Activated CD4-positive, alpha-beta T cell treated with anti-CD3 and anti-CD28 coated beads, Interleukin-2, amount 50 U/mL, for 4 hours (primary cell): Measurements from ENCODE around the gene CTRB1.

Experiments used
- DNase-seq, 2 experiments: peaks; one replicate each; pipeline ENCODE4 v3.0.0-alpha.2; 2020

Gene CTRB1

GRCh38 chr16:75218256-75219076 is at the start of gene CTRB1:
CTRB1 (plus strand) TSS chr16:75218988; CDS start chr16:75219008, 20 bp downstream.
- DNase-seq: no peak

- no peak for DNase-seq
Measured at GRCh38 chr16:75169899-75170405, 48.8 kb upstream of the CTRB1 start.

- no peak for DNase-seq
Measured at GRCh38 chr16:75172578-75172977, 46.2 kb upstream of the CTRB1 start.

GRCh38 chr16:75175074-75175473 is 43.7 kb upstream of the CTRB1 start:
- no peak for DNase-seq

GRCh38 chr16:75176926-75177325 is 41.9 kb upstream of the CTRB1 start:
- no peak for DNase-seq

GRCh38 chr16:75179208-75179607 is 39.6 kb upstream of the CTRB1 start:
- DNase-seq: no peak

- DNase-seq: no peak
Measured at GRCh38 chr16:75181630-75182029, 37.2 kb upstream of the CTRB1 start.

- DNase-seq: no peak
Measured at GRCh38 chr16:75188832-75189477, 29.8 kb upstream of the CTRB1 start.

- DNase-seq: no peak
Measured at GRCh38 chr16:75189638-75190245, 29.0 kb upstream of the CTRB1 start.

- DNase-seq: no peak
Measured at GRCh38 chr16:75192606-75193264, 26.1 kb upstream of the CTRB1 start.

- DNase-seq: no peak
Measured at GRCh38 chr16:75193265-75193650, 25.5 kb upstream of the CTRB1 start.

- no peak for DNase-seq
Measured at GRCh38 chr16:75193730-75194444, 24.9 kb upstream of the CTRB1 start.

GRCh38 chr16:75195811-75196790 is 22.7 kb upstream of the CTRB1 start:
- DNase-seq: no peak

- DNase-seq: no peak
Measured at GRCh38 chr16:75196836-75197235, 22.0 kb upstream of the CTRB1 start.

GRCh38 chr16:75197522-75198134 is 21.2 kb upstream of the CTRB1 start:
- no peak for DNase-seq

- no peak for DNase-seq
Measured at GRCh38 chr16:75198135-75198600, 20.6 kb upstream of the CTRB1 start.

GRCh38 chr16:75202069-75202590 is 16.7 kb upstream of the CTRB1 start:
- no peak for DNase-seq

GRCh38 chr16:75203096-75203495 is 15.7 kb upstream of the CTRB1 start:
- DNase-seq: no peak

- no peak for DNase-seq
Measured at GRCh38 chr16:75203667-75204409, 14.9 kb upstream of the CTRB1 start.

GRCh38 chr16:75204410-75204758 is 14.4 kb upstream of the CTRB1 start:
- no peak for DNase-seq
